ENCODE data around the gene GLCE.

DNA sequence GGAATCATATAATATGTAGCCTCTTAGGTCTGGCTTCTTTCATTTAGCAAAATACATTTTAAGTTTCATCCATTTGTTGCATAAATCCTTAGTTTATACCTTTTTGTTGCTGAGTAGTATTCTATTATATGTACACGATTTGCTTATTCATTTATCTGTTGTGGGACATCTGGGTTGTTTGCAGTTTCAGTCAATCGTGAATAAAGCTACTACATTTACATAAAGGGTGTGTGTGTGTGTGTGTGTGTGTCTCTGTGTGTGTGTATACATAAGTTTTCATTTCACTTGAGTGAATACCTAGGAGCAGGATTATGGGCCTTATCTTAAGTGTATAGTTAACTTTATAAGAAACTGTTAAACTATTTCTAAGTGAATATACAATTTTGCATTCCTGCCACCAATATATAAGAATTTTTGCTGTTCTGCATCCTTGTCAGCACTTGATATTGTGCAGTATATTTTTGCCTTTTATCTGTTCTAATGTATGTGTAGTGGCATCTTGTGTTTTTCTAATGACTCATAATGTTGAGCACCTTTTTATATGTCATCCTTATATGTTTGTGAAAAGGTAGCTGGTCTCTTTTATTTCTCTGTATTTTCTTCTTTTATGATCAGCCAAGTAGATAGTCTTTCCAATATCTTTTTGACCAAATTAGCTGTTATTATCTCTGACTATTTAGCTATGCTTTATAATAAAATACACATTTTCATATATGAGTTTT is 55.0 kb downstream of the GLCE start:
- TF ChIP-seq MAFK (IDR thresholded peaks at IDR 0.05; ENCODE audit: low read length) (no peak), POLR2AphosphoS5 (IDR thresholded peaks at IDR 0.05; ENCODE audit: control insufficient read depth, insufficient read depth, low read depth, low read length) (no peak), NCOR1 (IDR thresholded peaks at IDR 0.05) (no peak), HCFC1 (IDR thresholded peaks at IDR 0.05; ENCODE audit: low read depth, low read length) (no peak)
- TF ChIP-seq, protein P1, sequence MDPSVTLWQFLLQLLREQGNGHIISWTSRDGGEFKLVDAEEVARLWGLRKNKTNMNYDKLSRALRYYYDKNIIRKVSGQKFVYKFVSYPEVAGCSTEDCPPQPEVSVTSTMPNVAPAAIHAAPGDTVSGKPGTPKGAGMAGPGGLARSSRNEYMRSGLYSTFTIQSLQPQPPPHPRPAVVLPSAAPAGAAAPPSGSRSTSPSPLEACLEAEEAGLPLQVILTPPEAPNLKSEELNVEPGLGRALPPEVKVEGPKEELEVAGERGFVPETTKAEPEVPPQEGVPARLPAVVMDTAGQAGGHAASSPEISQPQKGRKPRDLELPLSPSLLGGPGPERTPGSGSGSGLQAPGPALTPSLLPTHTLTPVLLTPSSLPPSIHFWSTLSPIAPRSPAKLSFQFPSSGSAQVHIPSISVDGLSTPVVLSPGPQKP (CRISPR knock-in tag; IDR thresholded peaks at IDR 0.05): no peak
